Effector CD8-positive, alpha-beta T cell (primary cell): ENCODE measurements around the gene SHPK.

Experiments used
- DNase-seq: peaks from one replicate; lab custom pipeline; 2025; lab: John Stamatoyannopoulos, UW
- total RNA-seq, 4 experiments: gene quantifications; one replicate each; lab custom pipeline; 2026; lab: John Stamatoyannopoulos, UW

Gene SHPK
- total RNA-seq = 0.91 to 5.1 (median 3.0) reads per million in 4 experiments

- peak; percentile 91 for DNase-seq
Observed at GRCh38 chr17:3636154-3636907, at the start of gene SHPK, which contains the start of gene CTNS. SHPK (minus strand) TSS chr17:3636250; CDS start chr17:3636219, 31 bp downstream. CTNS (plus strand) TSS chr17:3636760; CDS start chr17:3640207, 3,447 bp downstream.

GRCh38 chr17:3685174-3685573 is 49.1 kb upstream of the SHPK start:
- DNase-seq = no peak

GRCh38 chr17:3683054-3683511 is 47.0 kb upstream of the SHPK start:
- peak; percentile 30 for DNase-seq

GRCh38 chr17:3682033-3682432 is 46.0 kb upstream of the SHPK start:
- no peak for DNase-seq

- DNase-seq = no peak
Observed at GRCh38 chr17:3681565-3681964, 45.5 kb upstream of the SHPK start.

GRCh38 chr17:3681057-3681456 is 45.0 kb upstream of the SHPK start:
- DNase-seq = no peak

- no peak for DNase-seq
Observed at GRCh38 chr17:3679531-3680126, 43.6 kb upstream of the SHPK start.

- DNase-seq = no peak
Observed at GRCh38 chr17:3678821-3679530, 42.9 kb upstream of the SHPK start.

- DNase-seq = no peak
Observed at GRCh38 chr17:3678095-3678820, 42.2 kb upstream of the SHPK start.

- no peak for DNase-seq
Observed at GRCh38 chr17:3675886-3676285, 39.8 kb upstream of the SHPK start.

GRCh38 chr17:3672571-3672970 is 36.5 kb upstream of the SHPK start:
- no peak for DNase-seq

GRCh38 chr17:3669548-3669947 is 33.5 kb upstream of the SHPK start:
- no peak for DNase-seq

- DNase-seq = no peak
Observed at GRCh38 chr17:3669085-3669347, 33.0 kb upstream of the SHPK start.

- peak; percentile 99 for DNase-seq
Observed at GRCh38 chr17:3668279-3669084, 32.4 kb upstream of the SHPK start, which contains the start of the genes EMC6 and TAX1BP3. EMC6 (plus strand) TSS chr17:3668812; CDS start chr17:3669147, 335 bp downstream. TAX1BP3 (minus strand) TSS chr17:3668578; CDS start chr17:3668526, 52 bp downstream.

GRCh38 chr17:3667366-3668278 is 31.6 kb upstream of the SHPK start:
- no peak for DNase-seq

GRCh38 chr17:3666516-3666915 is 30.5 kb upstream of the SHPK start:
- no peak for DNase-seq

- no peak for DNase-seq
Observed at GRCh38 chr17:3665834-3666233, 29.8 kb upstream of the SHPK start.

- DNase-seq = no peak
Observed at GRCh38 chr17:3663102-3664011, 27.3 kb upstream of the SHPK start.

GRCh38 chr17:3660311-3660891 is 24.4 kb upstream of the SHPK start:
- DNase-seq = no peak
